SKM-1 (cell line): ENCODE data around the gene STXBP4.

ENCODE experiments used
- DNase-seq: peaks from one replicate; lab custom pipeline; 2025; ENCODE audit not compliant: unreplicated experiment; lab: John Stamatoyannopoulos, UW

Gene STXBP4

DNA sequence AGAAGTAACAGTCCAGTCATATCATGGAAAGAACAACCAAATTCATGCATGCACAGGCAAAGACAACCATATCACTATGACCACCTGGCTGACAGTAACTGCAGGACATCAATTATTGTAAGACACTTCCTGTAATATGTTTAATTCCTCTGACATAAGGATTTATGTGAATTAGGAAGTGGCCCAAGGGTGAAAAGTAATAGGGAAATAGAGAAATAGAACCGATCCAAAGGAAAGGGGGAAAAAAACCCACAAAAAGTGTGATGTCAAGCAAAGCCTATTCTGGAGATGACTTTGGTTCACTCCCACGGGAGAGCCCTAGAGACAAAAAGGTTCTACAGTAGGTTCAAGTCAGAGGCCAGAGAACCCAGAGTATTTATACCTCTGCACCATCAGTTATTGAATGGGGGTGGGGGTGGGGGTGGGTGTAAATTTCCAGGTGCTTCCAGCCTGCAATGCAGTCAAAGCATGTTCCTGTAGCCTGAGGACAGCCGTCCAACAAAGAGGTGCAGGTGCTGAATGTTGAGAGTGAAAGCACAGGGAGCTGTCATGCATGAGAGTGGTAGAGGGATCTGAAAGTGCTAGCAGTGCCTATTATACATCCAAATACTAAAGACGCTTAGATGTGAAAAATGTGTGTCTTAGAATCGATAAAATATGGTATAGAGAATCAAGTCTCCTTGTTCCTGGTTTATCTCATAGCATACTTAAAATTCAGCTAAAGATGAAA lies 200.6 kb downstream of the STXBP4 start:
- DNase-seq, result no peak

GRCh38 chr17:55171634-55172328 lies 203.2 kb downstream of the STXBP4 start:
- no peak for DNase-seq

DNA sequence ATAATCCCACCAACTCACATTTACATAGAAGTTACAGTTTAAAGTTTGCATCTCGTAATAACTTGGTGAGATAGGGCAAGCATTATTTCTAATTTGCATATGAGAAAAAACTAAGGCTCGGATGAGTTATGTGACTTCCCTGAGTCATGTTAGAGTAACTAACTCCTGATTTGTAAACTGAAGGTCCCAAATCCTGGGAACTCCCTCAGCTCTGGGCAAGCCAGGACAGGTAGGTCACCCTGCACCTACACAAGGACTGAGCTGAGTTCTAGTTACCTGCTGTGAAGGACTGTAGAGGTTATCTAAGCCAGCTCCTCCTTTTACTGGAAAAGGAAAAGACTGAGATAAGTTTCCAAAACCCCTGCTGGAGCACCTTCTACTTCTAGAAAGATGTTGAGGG lies 204.0 kb downstream of the STXBP4 start:
- no peak for DNase-seq

DNA sequence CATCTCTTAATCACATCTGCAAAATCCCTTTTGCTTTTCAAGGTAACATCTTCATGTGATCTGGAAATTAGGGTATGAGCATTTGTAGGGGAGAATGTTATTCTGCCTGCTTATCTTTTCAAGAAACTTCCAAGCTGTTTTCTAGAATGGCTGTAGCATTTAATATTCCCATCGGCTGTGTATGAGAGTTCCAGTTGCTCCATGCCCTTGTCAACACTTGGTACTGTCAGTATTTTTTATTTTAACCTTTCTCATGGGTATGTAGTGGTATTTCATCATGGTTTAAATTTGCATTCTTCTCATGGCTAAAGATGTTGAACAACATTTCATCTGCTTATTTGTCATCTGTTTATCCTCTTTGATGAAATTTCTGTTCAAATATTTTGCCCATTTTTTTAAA lies 205.6 kb downstream of the STXBP4 start:
- DNase-seq, result no peak

- no peak for DNase-seq
Measured at GRCh38 chr17:55175788-55176427, 207.3 kb downstream of the STXBP4 start.

- DNase-seq, result no peak
Measured at GRCh38 chr17:55177159-55177854, 208.7 kb downstream of the STXBP4 start.

DNA sequence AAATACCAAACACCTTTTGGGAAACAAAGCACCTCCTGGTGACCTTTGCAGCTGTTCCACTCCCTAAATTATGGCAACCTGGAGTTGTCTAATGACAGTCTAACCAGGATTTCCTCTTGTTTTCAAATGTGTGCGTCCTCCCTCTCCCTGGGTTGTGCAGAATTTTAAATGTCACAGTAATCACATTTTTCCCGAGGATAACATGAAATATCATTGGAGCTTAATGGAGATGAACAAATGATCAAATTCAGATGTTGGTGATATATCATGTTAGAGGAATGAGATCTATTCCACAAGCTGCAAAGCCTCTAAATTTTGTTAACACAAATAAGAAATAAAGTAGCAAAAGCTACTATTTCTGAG lies 209.3 kb downstream of the STXBP4 start:
- DNase-seq, result no peak

DNA sequence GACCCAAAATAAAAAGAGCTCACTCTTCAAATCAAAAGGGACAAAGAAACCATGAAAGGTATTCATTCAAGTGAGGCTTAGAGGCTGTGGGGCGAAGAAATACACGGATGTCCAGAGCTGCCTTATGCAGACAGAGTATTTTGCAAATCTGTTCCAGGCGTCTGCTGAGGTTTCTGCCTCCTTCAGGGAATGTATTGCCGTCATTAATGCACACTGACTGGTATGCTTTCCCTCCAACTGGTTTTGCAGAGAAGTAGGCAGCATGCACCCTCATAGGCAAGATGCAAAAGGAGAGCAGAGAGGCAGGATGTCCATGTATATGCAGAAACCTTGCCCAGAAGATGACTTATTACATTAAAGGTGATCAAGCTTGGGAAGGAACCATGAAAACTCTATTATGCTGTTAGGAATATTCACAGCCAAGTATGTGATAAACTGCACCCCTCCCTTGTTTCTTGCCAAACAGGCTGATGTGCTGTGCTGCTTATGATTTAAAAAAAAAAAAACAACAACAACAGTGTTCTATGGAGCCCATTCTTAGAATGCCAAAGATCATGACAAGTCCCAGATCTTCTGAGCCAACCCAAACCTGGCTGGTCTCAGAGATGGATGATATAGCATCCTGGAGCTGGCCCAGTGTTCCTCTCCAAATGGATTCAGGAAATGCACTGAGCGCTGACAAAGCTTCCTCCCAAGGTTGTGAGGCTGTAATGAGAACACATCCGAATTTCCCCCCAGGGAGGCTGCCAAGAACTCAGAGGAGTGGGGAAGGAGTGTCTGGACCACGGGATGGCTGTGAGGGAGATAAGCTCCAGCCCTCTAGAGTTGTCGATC lies 218.6 kb downstream of the STXBP4 start:
- DNase-seq, result no peak

DNA sequence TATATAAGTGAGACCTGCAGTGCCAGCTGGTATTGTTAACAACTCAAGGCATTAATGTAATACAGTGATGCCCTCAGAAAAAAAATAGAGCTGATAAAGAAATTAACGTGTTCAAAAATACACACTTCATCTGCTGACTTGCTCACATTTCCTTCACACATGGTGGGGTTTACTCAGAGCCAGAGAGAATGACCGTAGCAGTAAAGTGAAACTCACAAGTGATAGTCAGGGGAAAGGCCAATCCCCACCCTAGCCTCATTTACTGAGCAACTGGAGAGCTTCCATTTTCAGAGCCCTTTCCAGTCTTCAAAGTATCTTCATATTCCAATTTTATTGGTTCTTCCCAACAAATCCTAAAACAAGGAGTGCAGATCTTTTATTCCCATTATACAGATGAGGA lies 222.2 kb downstream of the STXBP4 start:
- DNase-seq, result no peak

GRCh38 chr17:55198690-55199370 lies 230.3 kb downstream of the STXBP4 start:
- DNase-seq, result no peak

GRCh38 chr17:55200904-55201303 lies 232.3 kb downstream of the STXBP4 start:
- DNase-seq, result no peak

DNA sequence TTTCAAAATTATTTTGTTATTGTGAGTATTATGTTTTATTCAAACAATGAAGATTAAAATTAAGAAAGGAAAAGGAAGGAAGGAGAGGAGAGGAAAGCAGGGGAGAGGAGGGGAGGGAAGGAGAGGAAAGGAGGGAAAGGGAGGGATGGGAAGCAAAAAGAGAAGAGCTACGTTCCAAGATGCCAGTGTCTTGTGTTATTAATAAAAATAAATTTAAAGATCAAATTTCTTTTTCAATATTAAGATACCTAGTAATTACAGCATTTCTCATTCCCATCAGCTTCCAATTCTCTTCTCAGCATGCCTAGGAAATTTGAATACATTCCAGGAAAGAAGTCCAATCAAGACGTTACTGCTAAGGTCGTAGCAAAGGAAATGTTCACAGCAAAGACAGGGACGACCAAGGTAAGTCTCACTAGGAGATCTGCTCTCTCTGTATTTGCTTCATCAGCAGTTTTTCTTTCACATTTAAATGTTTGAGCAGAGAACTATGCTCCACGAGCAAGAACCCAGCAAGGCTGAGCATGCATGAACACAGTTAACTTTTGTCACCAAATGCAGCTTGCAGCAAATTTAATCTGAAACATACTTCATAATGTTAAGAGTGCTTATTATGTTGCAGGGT lies 232.9 kb downstream of the STXBP4 start:
- DNase-seq, result no peak

- no peak for DNase-seq
Measured at GRCh38 chr17:55202896-55203295, 234.3 kb downstream of the STXBP4 start.

DNA sequence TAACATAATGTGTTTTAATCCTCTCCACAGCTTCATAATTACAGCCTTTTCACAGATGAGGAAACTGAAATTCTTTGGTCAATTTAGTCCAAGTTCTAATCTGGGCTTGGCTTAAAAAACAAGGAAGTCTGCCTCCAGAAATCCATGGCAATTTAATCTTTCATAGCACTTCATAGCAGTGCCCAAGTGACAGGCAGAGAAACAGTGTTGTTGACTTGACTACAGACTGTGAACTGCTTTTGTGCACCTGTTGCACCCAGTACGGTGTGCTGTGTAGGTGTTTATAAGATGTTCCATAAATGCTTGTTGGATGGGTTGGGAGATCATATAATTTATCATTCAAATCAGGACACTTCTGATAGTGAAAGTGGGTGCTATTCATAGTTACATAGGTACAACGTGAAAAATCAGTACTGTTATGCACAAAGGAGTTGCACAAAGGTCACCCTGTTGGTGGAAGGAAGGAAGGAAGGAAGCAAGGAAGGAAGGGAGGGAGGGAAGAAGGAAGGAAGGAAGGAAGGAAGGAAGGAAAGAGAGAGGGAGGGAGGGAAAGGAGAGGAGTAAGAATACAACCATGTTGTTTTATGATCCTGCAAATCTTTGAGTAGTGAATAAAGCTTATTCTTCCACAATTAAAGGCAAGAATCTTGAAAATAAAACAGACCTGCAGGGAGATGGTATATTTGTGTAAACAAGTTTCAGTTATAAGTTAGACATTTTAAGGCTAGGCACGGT lies 239.7 kb downstream of the STXBP4 start:
- no peak for DNase-seq

DNA sequence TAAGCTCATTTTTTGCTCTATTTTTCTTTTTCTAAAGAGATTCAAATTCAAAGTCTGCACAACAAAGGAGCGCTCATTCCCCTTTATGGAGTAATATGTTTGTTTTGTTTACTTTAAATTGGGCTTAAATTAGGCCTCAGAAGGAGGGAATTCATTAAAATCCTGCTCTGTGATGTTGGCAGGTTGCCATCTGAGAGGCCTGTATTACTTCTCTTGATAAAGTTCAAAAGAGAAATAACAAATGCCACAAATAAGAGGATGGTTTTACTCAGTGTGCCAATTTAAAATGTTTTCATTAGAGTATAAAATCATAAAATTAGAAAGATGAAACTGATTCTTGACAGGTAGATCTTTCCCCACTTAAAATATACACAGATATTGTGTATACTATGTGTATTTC lies 241.7 kb downstream of the STXBP4 start:
- no peak for DNase-seq

- DNase-seq, result no peak
Measured at GRCh38 chr17:55212880-55213279, 244.3 kb downstream of the STXBP4 start.

- no peak for DNase-seq
Measured at GRCh38 chr17:55215711-55216110, 247.1 kb downstream of the STXBP4 start.

- DNase-seq, result no peak
Measured at GRCh38 chr17:55216888-55217287, 248.3 kb downstream of the STXBP4 start.

GRCh38 chr17:55219459-55219858 lies 250.9 kb downstream of the STXBP4 start:
- DNase-seq, result no peak
